ENCODE data around the gene ASCL2. TPM values are rescaled to one million over a fixed set of nuclear protein-coding genes. Genes with fewer than 3 reads are reported as not detected.

The ASCL2 gene
- total and polyA plus RNA-seq, 7 donors = 0.03 to 0.08 TPM; not detected in 5

GRCh38 chr11:2261436-2262230 is 8.8 kb downstream of the ASCL2 start:
- DNase-seq = peak in 1 of 2 donors; percentile 32
- H3K36me3 ChIP-seq (ENCODE audit: insufficient read depth in 1 of 2, low read depth in 1 of 2) = no peaks in the 10 kb centered on the region
- intact Hi-C loops (cut with DNase I) = no loop called here
- H3K4me3 ChIP-seq = no peak overlapping the region
- no peak overlapping the region for H3K27ac ChIP-seq
- 62 to 65% (median 65%) methylated on average over 21 of the region's 21 CpGs for WGBS, 3 donors
- TF ChIP-seq CTCF (IDR thresholded peaks at IDR 0.05) = no peak
- H3K27me3 ChIP-seq (ENCODE audit: insufficient read depth in 3 of 3, low read length in 2 of 3) = peaks cover 0 to 58% (median 10%) of the 10 kb centered on the region in 3 donors
- no peaks in the 10 kb centered on the region for H3K4me1 ChIP-seq
- H3K9me3 ChIP-seq = no peaks in the 10 kb centered on the region
- ATAC-seq = no peak

GRCh38 chr11:2260491-2261364 is 9.7 kb downstream of the ASCL2 start:
- TF ChIP-seq CTCF (IDR thresholded peaks at IDR 0.05) = no peak
- intact Hi-C loops (cut with DNase I) = no loop called here
- DNase-seq (peak in 1 of 2 donors; percentile 40), ATAC-seq (no peak)
- Histone ChIP-seq H3K9me3 (no peaks in the 10 kb centered on the region), H3K27ac (no peak overlapping the region), H3K4me3 (no peak overlapping the region), H3K27me3 (ENCODE audit: insufficient read depth in 3 of 3, low read length in 2 of 3) (peaks cover 0 to 54% (median 6%) of the 10 kb centered on the region in 3 donors), H3K4me1 (no peaks in the 10 kb centered on the region), H3K36me3 (ENCODE audit: insufficient read depth in 1 of 2, low read depth in 1 of 2) (no peaks in the 10 kb centered on the region)
- WGBS, 3 donors = 68 to 83% (median 71%) methylated on average over 25 to 26 of the region's 26 CpGs

DNA sequence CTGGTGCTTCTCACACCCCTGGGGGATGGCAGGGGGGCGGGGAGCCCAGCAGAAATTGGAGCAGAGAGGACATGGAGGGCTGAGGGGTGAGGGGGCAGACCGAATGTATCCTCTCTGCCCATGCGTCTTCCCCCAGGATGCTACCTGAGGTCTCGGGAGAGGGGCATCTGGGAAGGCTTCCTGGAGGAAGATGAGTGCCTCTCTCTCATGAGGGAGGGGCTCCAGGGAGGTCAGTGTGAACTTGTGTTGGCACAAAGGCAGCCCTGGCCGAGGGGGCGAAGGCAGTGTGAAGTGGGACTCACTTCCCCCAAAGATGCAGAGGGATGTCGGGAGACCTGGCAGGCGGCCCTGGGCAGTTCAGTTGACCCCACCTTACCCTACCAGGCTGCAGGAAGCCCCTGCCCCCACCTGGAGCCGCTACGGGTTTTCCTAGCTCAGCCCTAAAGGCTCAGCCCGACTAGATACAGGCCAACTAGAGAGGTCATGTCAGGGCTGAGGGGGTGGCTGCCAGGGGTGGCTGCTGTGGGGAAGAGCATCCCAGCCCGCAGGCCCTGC is 10.4 kb downstream of the ASCL2 start:
- H3K9me3 ChIP-seq = no peaks in the 10 kb centered on the region
- DNase-seq (peak in 1 of 2 donors; percentile 23), ATAC-seq (no peak)
- no peak for TF ChIP-seq CTCF (IDR thresholded peaks at IDR 0.05)
- H3K27me3 ChIP-seq (ENCODE audit: insufficient read depth in 3 of 3, low read length in 2 of 3) = peaks cover 0 to 49% (median 6%) of the 10 kb centered on the region in 3 donors
- intact Hi-C loops (cut with DNase I) = no loop called here
- H3K4me1 ChIP-seq = no peaks in the 10 kb centered on the region
- H3K27ac ChIP-seq = no peak overlapping the region
- H3K36me3 ChIP-seq (ENCODE audit: insufficient read depth in 1 of 2, low read depth in 1 of 2) = no peaks in the 10 kb centered on the region
- WGBS, 3 donors = 55 to 59% (median 56%) methylated on average over 10 to 12 of the region's 12 CpGs
- no peak overlapping the region for H3K4me3 ChIP-seq

GRCh38 chr11:2259466-2259830 is 10.9 kb downstream of the ASCL2 start:
- H3K9me3 ChIP-seq = no peaks in the 10 kb centered on the region
- intact Hi-C loops (cut with DNase I) = no loop called here
- no peak for DNase-seq
- no peak overlapping the region for H3K4me3 ChIP-seq
- H3K4me1 ChIP-seq = no peaks in the 10 kb centered on the region
- WGBS, 3 donors = 78 to 84% (median 81%) methylated on average over 8 of the region's 8 CpGs
- peaks cover 0 to 49% (median 6%) of the 10 kb centered on the region in 3 donors for H3K27me3 ChIP-seq (ENCODE audit: insufficient read depth in 3 of 3, low read length in 2 of 3)
- TF ChIP-seq CTCF (IDR thresholded peaks at IDR 0.05) = no peak
- H3K36me3 ChIP-seq (ENCODE audit: insufficient read depth in 1 of 2, low read depth in 1 of 2) = no peaks in the 10 kb centered on the region
- ATAC-seq = no peak
- H3K27ac ChIP-seq = no peak overlapping the region

All from psoas muscle (tissue), 8 donors.